Transverse colon (tissue), 4 donors: ENCODE results near the gene PIK3CD. TPM values are rescaled to one million over a fixed set of nuclear protein-coding genes. Genes with fewer than 3 reads are reported as not detected.

Source experiments
- DNase-seq: peaks from one replicate; pipeline ENCODE4 v3.0.0-alpha.2; 2019
- H3K27ac ChIP-seq, 4 donors: fragments of 200-600 bp; sonication (generic); 2 replicates each; pipeline ENCODE4 v1.5.1; 2016 to 2018; ENCODE audit warnings: inconsistent platforms in 4 of 4
- H3K27me3 ChIP-seq: fragments of 200-600 bp; sonication (generic); 2 replicates; pipeline ENCODE4 v1.5.1; 2017; ENCODE audit warnings: inconsistent platforms
- H3K36me3 ChIP-seq, 4 donors: fragments of 200-600 bp; sonication (generic); 2 replicates each; pipeline ENCODE4 v1.5.1; 2017 to 2019; ENCODE audit warnings: inconsistent platforms in 4 of 4
- H3K4me1 ChIP-seq, 4 donors: fragments of 200-600 bp; sonication (generic); 2 replicates each; pipeline ENCODE4 v1.5.1; 2017 to 2020; ENCODE audit warnings: inconsistent platforms in 4 of 4
- H3K4me3 ChIP-seq, 4 donors: fragments of 200-600 bp; sonication (generic); 1 replicate in 1 of 4; 2 replicates in 3 of 4; pipeline versions ENCODE4 v1.5.1 to v1.6.1; 2017 to 2019; ENCODE audit warnings: inconsistent platforms in 4 of 4
- H3K9me3 ChIP-seq, 2 donors: fragments of 200-600 bp; sonication (generic); 2 replicates each; pipeline ENCODE4 v1.5.1; 2017 to 2019; ENCODE audit warnings: inconsistent platforms in 2 of 2
- CTCF ChIP-seq, 5 experiments: fragments of 200-600 bp in 3 of 5; fragments of 450-650 bp in 2 of 5; sonication (generic) in 3 of 5; IDR thresholded peaks; 1 replicate in 2 of 5; 2 replicates in 3 of 5; pipeline ENCODE4 v1.5.1; 2016 to 2017; ENCODE audit warnings: antibody characterized with exemption in 5 of 5, inconsistent platforms in 3 of 5, mild to moderate bottlenecking in 2 of 5, moderate library complexity in 1 of 5
- EP300 ChIP-seq: sonication (generic); formaldehyde crosslinking; IDR thresholded peaks from one replicate; pipeline ENCODE4 v1.6.1; 2017; ENCODE audit warnings: antibody characterized with exemption, low read depth
- POLR2A ChIP-seq: fragments of 450-650 bp; IDR thresholded peaks from one replicate; pipeline ENCODE4 v1.6.1; 2016; ENCODE audit warnings: antibody characterized with exemption, mild to moderate bottlenecking, moderate library complexity
- POLR2AphosphoS5 ChIP-seq, 3 donors: sonication (generic); formaldehyde crosslinking; IDR thresholded peaks; one replicate each; pipeline ENCODE4 v1.6.1; 2016; ENCODE audit warnings: antibody characterized with exemption in 3 of 3
- WGBS, 2 donors: methylation state at CpG; one replicate each; pipeline ENCODE4 v1.1.5; 2018; ENCODE audit warnings: low coverage in 1 of 2; 5-methylcytosine and 5-hydroxymethylcytosine counted together
- in situ Hi-C, 4 donors: fragments of 200-750 bp; cut with MboI; loops; one replicate each; pipeline versions ENCODE4 v1.15.0 to v1.15.1; 2017; ENCODE audit warnings: low sequenced_read_pairs in 3 of 4, low pct_ligation_motif_present in 1 of 4, low pct_unique_long_range_greater_than_20kb in 1 of 4
- intact Hi-C: fragments of 100-400 bp; cut with DNase I; formaldehyde crosslinking; loops from one replicate; pipeline ENCODE4 v1.15.1; 2023; ENCODE audit warnings: low total_unique reads
- total RNA-seq, 4 donors: library from RNA; depleted of rRNA; stranded (reverse); fragments of >200 nt; gene quantifications; one replicate each; pipeline ENCODE4 v1.1.0, GENCODE V29; 2016

The PIK3CD gene
- total RNA-seq, 4 donors from 2014 or later = 0.20 to 6.7 (median 4.1) TPM

- peak overlapping the region; percentile 20 to 69 (median 32) for H3K27ac ChIP-seq
- intact Hi-C loops (no loop called here), in situ Hi-C loops (no loop called here)
- peak overlapping the region; percentile 24 to 81 (median 38) for H3K4me3 ChIP-seq
- 2% methylated on average over 31 of the region's 42 CpGs; no CpG with 5 or more reads in 1 of the 2 donors for WGBS, 2 donors
- peak; percentile 66 for DNase-seq
- H3K4me1 ChIP-seq = peaks cover 9 to 42% (median 35%) of the 10 kb centered on the region in 4 donors
- H3K27me3 ChIP-seq = peaks cover 48% of the 10 kb centered on the region
- no peaks in the 10 kb centered on the region for H3K9me3 ChIP-seq
- TF ChIP-seq EP300 (no peak), POLR2AphosphoS5 (IDR thresholded peaks at IDR 0.05) (no peak)
- H3K36me3 ChIP-seq = no peaks in the 10 kb centered on the region
Observed at GRCh38 chr1:9687120-9687873, 35.8 kb downstream of the PIK3CD start.

GRCh38 chr1:9687874-9688582, 36.5 kb downstream of the PIK3CD start:
- Histone ChIP-seq H3K4me1 (peaks cover 9 to 42% (median 35%) of the 10 kb centered on the region in 4 donors), H3K27ac (peak overlapping the region; percentile 20 to 69 (median 32)), H3K27me3 (peaks cover 48% of the 10 kb centered on the region), H3K9me3 (no peaks in the 10 kb centered on the region), H3K4me3 (peak overlapping the region; percentile 24 to 81 (median 38)), H3K36me3 (no peaks in the 10 kb centered on the region)
- in situ Hi-C loops (no loop called here), intact Hi-C loops (no loop called here)
- DNase-seq = peak; percentile 19
- TF ChIP-seq POLR2A = no peak
- TF ChIP-seq EP300 = no peak
- no peak for TF ChIP-seq POLR2AphosphoS5 (IDR thresholded peaks at IDR 0.05)
- 5% methylated on average over 34 of the region's 34 CpGs; no CpG with 5 or more reads in 1 of the 2 donors for WGBS, 2 donors

- Histone ChIP-seq H3K9me3 (no peaks in the 10 kb centered on the region), H3K4me1 (peaks cover 9 to 42% (median 35%) of the 10 kb centered on the region in 4 donors), H3K27ac (peak overlapping the region in 3 of 4 donors; percentile 20 to 59 (median 55)), H3K36me3 (no peaks in the 10 kb centered on the region), H3K4me3 (peak overlapping the region; percentile 52 to 81 (median 60)), H3K27me3 (peaks cover 48% of the 10 kb centered on the region)
- no peak for TF ChIP-seq POLR2AphosphoS5 (IDR thresholded peaks at IDR 0.05)
- DNase-seq = no peak
- intact Hi-C loops (no loop called here), in situ Hi-C loops (no loop called here)
- whole genome bisulfite sequencing, 2 donors = 40 to 47% methylated on average over 2 to 14 of the region's 14 CpGs
Observed at GRCh38 chr1:9688599-9688998, 37.1 kb downstream of the PIK3CD start.

GRCh38 chr1:9689011-9689706, 37.6 kb downstream of the PIK3CD start:
- peak overlapping the region; percentile 54 to 63 (median 62) for H3K27ac ChIP-seq
- H3K9me3 ChIP-seq = no peaks in the 10 kb centered on the region
- H3K4me3 ChIP-seq = peak overlapping the region; percentile 59 to 86 (median 72)
- peak; percentile 90 for DNase-seq
- intact Hi-C loops = no loop called here
- H3K36me3 ChIP-seq = no peaks in the 10 kb centered on the region
- in situ Hi-C loops = no loop called here
- peaks cover 9 to 42% (median 35%) of the 10 kb centered on the region in 4 donors for H3K4me1 ChIP-seq
- WGBS, 2 donors = 2% methylated on average over 31 of the region's 72 CpGs; no CpG with 5 or more reads in 1 of the 2 donors
- peaks cover 48% of the 10 kb centered on the region for H3K27me3 ChIP-seq
- no peak for TF ChIP-seq CTCF (IDR thresholded peaks at IDR 0.05)
- no peak for TF ChIP-seq POLR2A
- no peak for TF ChIP-seq EP300
- TF ChIP-seq POLR2AphosphoS5 (IDR thresholded peaks at IDR 0.05) = no peak

GRCh38 chr1:9689971-9690381, 38.4 kb downstream of the PIK3CD start:
- peak; percentile 38 for DNase-seq
- in situ Hi-C loops = no loop called here
- TF ChIP-seq POLR2AphosphoS5 (IDR thresholded peaks at IDR 0.05) = no peak
- TF ChIP-seq POLR2A = no peak
- TF ChIP-seq CTCF (IDR thresholded peaks at IDR 0.05) = no peak
- TF ChIP-seq EP300 = no peak
- Histone ChIP-seq H3K4me1 (peaks cover 9 to 42% (median 35%) of the 10 kb centered on the region in 4 donors), H3K4me3 (peak overlapping the region; percentile 59 to 86 (median 72)), H3K27me3 (peaks cover 48% of the 10 kb centered on the region), H3K9me3 (no peaks in the 10 kb centered on the region), H3K36me3 (no peaks in the 10 kb centered on the region), H3K27ac (peak overlapping the region; percentile 54 to 63 (median 62))
- WGBS, 2 donors = 35 to 42% methylated on average over 5 to 23 of the region's 23 CpGs
- intact Hi-C loops = no loop called here
